ENCODE results near the gene PARVB. TPM values are rescaled to one million over a fixed set of nuclear protein-coding genes. Genes with fewer than 3 reads are reported as not detected.

Gene PARVB
- total and polyA plus RNA-seq, 10 of the 15 experiments (the other 5 are each of a cell fraction or from before 2014, with no cell fraction given) = 5.2 to 264 (median 76.0) TPM

GRCh38 chr22:43980996-43981395 lies 43.1 kb upstream of the PARVB start (continued):
- TF ChIP-seq CHD2 (IDR thresholded peaks at IDR 0.05; ENCODE audit: borderline replicate concordance, low read depth, low read length) (no peak), TCF12 (IDR thresholded peaks at IDR 0.05; ENCODE audit: low read depth, low read length) (no peak), NBN (IDR thresholded peaks at IDR 0.05) (no peak), CHD1 (IDR thresholded peaks at IDR 0.05; ENCODE audit: low read depth, low read length) (no peak), KAT2A (conservative IDR thresholded peaks at IDR 0.05; ENCODE audit: control insufficient read depth, low read depth, low read length) (no peak), PKNOX1 (IDR thresholded peaks at IDR 0.05) (no peak), FOXK2 (IDR thresholded peaks at IDR 0.05) (no peak), RBBP5 (conservative IDR thresholded peaks at IDR 0.05) (no peak), NR2F1 (conservative IDR thresholded peaks at IDR 0.05) (no peak), ZNF217 (IDR thresholded peaks at IDR 0.05) (no peak)

GRCh38 chr22:43983808-43984207 lies 40.3 kb upstream of the PARVB start:
- no peak overlapping the region for H3K27ac ChIP-seq (ENCODE audit: control insufficient read depth, insufficient read depth)
- H3K27me3 ChIP-seq (replicated peaks in 1 of 2; ENCODE audit: control insufficient read depth in 2 of 2, insufficient read depth in 2 of 2, low read length in 1 of 2) = no peaks in the 10 kb centered on the region
- ChIA-PET POLR2A (no interaction called here), CTCF (interaction anchor here (1.0 kb wide), 2 partner anchors 9 to 102 kb away, joined by 3 to 5 read pairs; no protein-coding TSS in a partner anchor), SMC1A (ENCODE audit: uncharacterized antibody, unreplicated experiment) (interaction anchor here (0.7 to 1.3 kb wide), 2 partner anchors 10 to 102 kb away, joined by 4 to 5 read pairs; no protein-coding TSS in a partner anchor), RAD21 (ENCODE audit: unreplicated experiment) (interaction anchor here (1.0 kb wide), 1 partner anchor 102 kb away, joined by 3 read pairs; no protein-coding TSS in a partner anchor)
- no peak overlapping the region for H3K4me2 ChIP-seq (ENCODE audit: control insufficient read depth, insufficient read depth)
- no peak overlapping the region for H2AFZ ChIP-seq (ENCODE audit: control insufficient read depth, low read depth, low read length)
- DNase-seq (ENCODE audit: low read depth, low spot score) = no peak
- intact Hi-C loops (cut with micrococcal nuclease; ENCODE audit: unreplicated experiment) = no loop called here
- peaks cover 22 to 38% of the 10 kb centered on the region in 2 experiments for H3K36me3 ChIP-seq (ENCODE audit: control insufficient read depth in 2 of 2, insufficient read depth in 2 of 2, low read length in 1 of 2)
- H3K79me2 ChIP-seq (ENCODE audit: control insufficient read depth, insufficient read depth, low read length) = no peaks in the 10 kb centered on the region
- no peak overlapping the region for H3K4me3 ChIP-seq
- H3K4me1 ChIP-seq (ENCODE audit: control insufficient read depth, insufficient read depth, low read length) = no peaks in the 10 kb centered on the region
- in situ Hi-C loops (cut with MboI) = no loop called here
- no peak for ATAC-seq
- H4K20me1 ChIP-seq (ENCODE audit: control insufficient read depth, insufficient read depth) = no peaks in the 10 kb centered on the region; the same call in 1 of the 2 replicates
- H3K9me3 ChIP-seq (replicated peaks; ENCODE audit: control insufficient read depth, insufficient read depth, low read length) = no peaks in the 10 kb centered on the region
- FAIRE-seq = no peak
- WGBS (ENCODE audit: insufficient coverage, insufficient replicate concordance, low lambda C conversion rate, missing lambda C conversion rate) = 95% methylated on average over 16 of the region's 16 CpGs
- no peak overlapping the region for H3K9ac ChIP-seq (ENCODE audit: control insufficient read depth, insufficient read depth, low read length)
- BruUV-seq (replicated peaks) = no TSS peak
- TF ChIP-seq ZBTB33 (IDR thresholded peaks at IDR 0.05) = no peak
- no peak for TF ChIP-seq SUPT20H (IDR thresholded peaks at IDR 0.05; ENCODE audit: borderline replicate concordance, control insufficient read depth, low read depth, low read length)
- no peak for TF ChIP-seq ZNF274 (IDR thresholded peaks at IDR 0.05; ENCODE audit: insufficient read depth, insufficient read length)
- TF ChIP-seq CEBPZ (IDR thresholded peaks at IDR 0.05; ENCODE audit: low read depth, low read length) = no peak
- no peak for TF ChIP-seq LARP7 (IDR thresholded peaks at IDR 0.05)
- no peak for TF ChIP-seq FOXK2 (IDR thresholded peaks at IDR 0.05)
- TF ChIP-seq FOS (IDR thresholded peaks at IDR 0.05; ENCODE audit: borderline replicate concordance, extremely low read depth, insufficient read length) = no peak
- no peak for TF ChIP-seq IKZF2 (IDR thresholded peaks at IDR 0.05)

Data from GM12878 (cell line).